ENCODE results near the gene PKIB. TPM values are rescaled to one million over a fixed set of nuclear protein-coding genes. Genes with fewer than 3 reads are reported as not detected.

PKIB gene
- total and polyA plus RNA-seq, 9 donors = 0.36 to 2.7 (median 0.98) TPM; not detected in 1

- DNase-seq = no peak
- H3K36me3 ChIP-seq = no peaks in the 10 kb centered on the region
- no peaks in the 10 kb centered on the region for H3K4me1 ChIP-seq (ENCODE audit: insufficient read depth)
- no peak overlapping the region for H3K27ac ChIP-seq
- no peaks in the 10 kb centered on the region for H3K9me3 ChIP-seq
- no peaks in the 10 kb centered on the region for H3K27me3 ChIP-seq
- intact Hi-C loops (cut with DNase I) = no loop called here
- WGBS, 3 donors = 89 to 94% (median 92%) methylated on average over 1 of the region's 1 CpG
- TF ChIP-seq EP300 (IDR thresholded peaks at IDR 0.05) (no peak), CTCF (IDR thresholded peaks at IDR 0.05) (no peak), POLR2A (IDR thresholded peaks at IDR 0.05) (no peak)
- no peak overlapping the region for H3K4me3 ChIP-seq
Observed at GRCh38 chr6:122676146-122676545, 65.9 kb downstream of the PKIB start.

GRCh38 chr6:122676688-122677087 lies 66.5 kb downstream of the PKIB start:
- no peaks in the 10 kb centered on the region for H3K27me3 ChIP-seq
- H3K4me3 ChIP-seq = no peak overlapping the region
- DNase-seq = no peak
- TF ChIP-seq EP300 (IDR thresholded peaks at IDR 0.05) (no peak), POLR2A (IDR thresholded peaks at IDR 0.05) (no peak), CTCF (IDR thresholded peaks at IDR 0.05) (no peak)
- 63 to 70% (median 70%) methylated on average over 2 of the region's 2 CpGs for WGBS, 3 donors
- intact Hi-C loops (cut with DNase I) = no loop called here
- no peak overlapping the region for H3K27ac ChIP-seq
- no peaks in the 10 kb centered on the region for H3K36me3 ChIP-seq
- no peaks in the 10 kb centered on the region for H3K9me3 ChIP-seq
- H3K4me1 ChIP-seq (ENCODE audit: insufficient read depth) = no peaks in the 10 kb centered on the region

- DNase-seq = no peak
- Histone ChIP-seq H3K36me3 (no peaks in the 10 kb centered on the region), H3K4me1 (ENCODE audit: insufficient read depth) (no peaks in the 10 kb centered on the region), H3K9me3 (no peaks in the 10 kb centered on the region), H3K27ac (no peak overlapping the region), H3K4me3 (no peak overlapping the region), H3K27me3 (no peaks in the 10 kb centered on the region)
- 62 to 81% (median 76%) methylated on average over 1 of the region's 1 CpG for WGBS, 3 donors
- intact Hi-C loops (cut with DNase I) = no loop called here
- TF ChIP-seq CTCF (IDR thresholded peaks at IDR 0.05) (no peak), POLR2A (IDR thresholded peaks at IDR 0.05) (no peak), EP300 (IDR thresholded peaks at IDR 0.05) (no peak)
Observed at GRCh38 chr6:122677406-122677805, 67.2 kb downstream of the PKIB start.

- Histone ChIP-seq H3K9me3 (no peaks in the 10 kb centered on the region), H3K4me1 (ENCODE audit: insufficient read depth) (no peaks in the 10 kb centered on the region), H3K4me3 (no peak overlapping the region), H3K27me3 (no peaks in the 10 kb centered on the region), H3K27ac (no peak overlapping the region), H3K36me3 (no peaks in the 10 kb centered on the region)
- DNase-seq = no peak
- intact Hi-C loops (cut with DNase I) = no loop called here
- 46 to 57% (median 56%) methylated on average over 3 of the region's 3 CpGs for WGBS, 3 donors
- TF ChIP-seq POLR2A (IDR thresholded peaks at IDR 0.05) (no peak), CTCF (IDR thresholded peaks at IDR 0.05) (no peak), EP300 (IDR thresholded peaks at IDR 0.05) (no peak)
Observed at GRCh38 chr6:122678841-122679240, 68.6 kb downstream of the PKIB start.

- Histone ChIP-seq H3K27ac (no peak overlapping the region), H3K4me3 (no peak overlapping the region), H3K27me3 (no peaks in the 10 kb centered on the region), H3K9me3 (no peaks in the 10 kb centered on the region), H3K4me1 (ENCODE audit: insufficient read depth) (no peaks in the 10 kb centered on the region), H3K36me3 (no peaks in the 10 kb centered on the region)
- TF ChIP-seq POLR2A (IDR thresholded peaks at IDR 0.05) = no peak
- no peak for TF ChIP-seq CTCF (IDR thresholded peaks at IDR 0.05)
- no peak for TF ChIP-seq EP300 (IDR thresholded peaks at IDR 0.05)
- 78 to 89% (median 85%) methylated on average over 3 of the region's 3 CpGs for WGBS, 3 donors
- no peak for DNase-seq
- intact Hi-C loops (cut with DNase I) = no loop called here
Observed at GRCh38 chr6:122681705-122682104, 71.5 kb downstream of the PKIB start.

All from ovary (tissue), 9 donors.